ENCODE results near the gene LRRK1. TPM values are rescaled to one million over a fixed set of nuclear protein-coding genes. Genes with fewer than 3 reads are reported as not detected.
A peak's percentile ranks its signal among the peaks of the same experiment; 100 is the strongest.

The LRRK1 gene
- total RNA-seq, 1 experiment from 2014 or later: 7.6 TPM

DNA sequence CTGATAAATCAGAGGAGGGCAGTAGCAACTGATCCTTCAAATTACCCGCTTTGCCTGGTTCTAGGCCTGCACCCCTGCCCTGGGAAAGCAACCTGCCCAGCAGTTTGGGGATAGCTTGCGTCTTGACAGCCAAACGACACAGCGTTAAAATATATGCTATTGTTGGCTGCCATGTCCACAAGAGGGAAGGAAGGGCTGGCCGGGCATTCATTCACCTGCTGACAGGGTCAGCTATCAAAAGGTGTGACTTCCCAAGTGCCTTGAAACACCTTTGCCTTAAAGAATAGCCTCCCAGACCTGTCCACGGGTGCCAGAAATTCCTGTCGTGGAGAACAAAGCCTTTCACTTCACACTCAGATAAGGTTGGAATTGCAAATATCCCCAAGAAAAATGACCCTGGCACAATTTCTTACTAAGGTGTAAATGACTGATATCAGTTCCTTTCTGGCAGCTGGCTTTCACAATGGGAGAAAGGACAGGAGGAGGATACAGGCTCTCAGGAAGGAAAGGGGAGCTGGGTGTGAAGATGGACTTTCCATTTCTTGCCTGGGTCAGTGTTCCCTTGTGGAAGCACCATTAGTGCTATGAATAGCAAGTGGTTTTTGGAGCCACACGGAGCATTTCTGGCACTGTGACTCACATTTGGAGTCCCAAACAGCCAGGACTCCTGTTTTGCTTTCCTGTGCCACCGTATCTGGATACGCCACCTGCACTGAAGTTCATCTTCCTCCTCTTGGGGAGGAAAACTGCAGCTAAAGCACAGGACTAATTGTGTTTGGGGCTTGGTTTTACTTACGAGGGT is 20.3 kb upstream of the LRRK1 start:
- CTCF ChIA-PET: interaction anchor here (1.4 to 2.9 kb wide), 3 partner anchors 26 to 110 kb away, joined by 3 to 10 read pairs (median 4); no protein-coding TSS in a partner anchor
- Mint-ChIP-seq H3K9me3 (peaks cover 1% of the 10 kb centered on the region; the same call in 1 of the 2 replicates), H3K4me3 (no peak overlapping the region), H3K27ac (peak overlapping the region; percentile 27; the same call in 1 of the 2 replicates), H3K27me3 (ENCODE audit: low read depth) (no peaks in the 10 kb centered on the region), H3K36me3 (no peaks in the 10 kb centered on the region), H3K4me1 (peaks cover 7% of the 10 kb centered on the region; the same call in 1 of the 2 replicates)
- ATAC-seq (no peak), DNase-seq (ENCODE audit: low spot score) (no peak)
- POLR2A ChIA-PET: no interaction called here
- TF ChIP-seq ESRRA (CRISPR knock-in tag; IDR thresholded peaks at IDR 0.05; ENCODE audit: borderline replicate concordance) (no peak), SP1 (CRISPR knock-in tag; conservative IDR thresholded peaks at IDR 0.05) (no peak), ZNF219 (CRISPR knock-in tag; IDR thresholded peaks at IDR 0.05; ENCODE audit: borderline replicate concordance) (no peak), FOXP1 (CRISPR knock-in tag; IDR thresholded peaks at IDR 0.05; ENCODE audit: borderline replicate concordance) (no peak), KAT7 (CRISPR knock-in tag; IDR thresholded peaks at IDR 0.05; ENCODE audit: borderline replicate concordance) (no peak), TP53 (CRISPR knock-in tag; IDR thresholded peaks at IDR 0.05) (no peak), CREB1 (CRISPR knock-in tag; IDR thresholded peaks at IDR 0.05) (no peak), MYBL2 (CRISPR knock-in tag; IDR thresholded peaks at IDR 0.05) (no peak), ETV6 (CRISPR knock-in tag; IDR thresholded peaks at IDR 0.05) (no peak), ZNF317 (CRISPR knock-in tag; IDR thresholded peaks at IDR 0.05; ENCODE audit: borderline replicate concordance, low read depth) (no peak), SMAD4 (CRISPR knock-in tag; IDR thresholded peaks at IDR 0.05) (no peak), ZNF396 (CRISPR knock-in tag; IDR thresholded peaks at IDR 0.05; ENCODE audit: borderline replicate concordance) (no peak)
- TF ChIP-seq, protein P1, sequence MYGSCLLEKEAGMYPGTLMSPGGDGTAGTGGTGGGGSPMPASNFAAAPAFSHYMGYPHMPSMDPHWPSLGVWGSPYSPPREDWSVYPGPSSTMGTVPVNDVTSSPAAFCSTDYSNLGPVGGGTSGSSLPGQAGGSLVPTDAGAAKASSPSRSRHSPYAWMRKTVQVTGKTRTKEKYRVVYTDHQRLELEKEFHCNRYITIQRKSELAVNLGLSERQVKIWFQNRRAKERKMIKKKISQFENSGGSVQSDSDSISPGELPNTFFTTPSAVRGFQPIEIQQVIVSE (CRISPR knock-in tag; IDR thresholded peaks at IDR 0.05; ENCODE audit: borderline replicate concordance): no peak
- TF ChIP-seq, protein P2, sequence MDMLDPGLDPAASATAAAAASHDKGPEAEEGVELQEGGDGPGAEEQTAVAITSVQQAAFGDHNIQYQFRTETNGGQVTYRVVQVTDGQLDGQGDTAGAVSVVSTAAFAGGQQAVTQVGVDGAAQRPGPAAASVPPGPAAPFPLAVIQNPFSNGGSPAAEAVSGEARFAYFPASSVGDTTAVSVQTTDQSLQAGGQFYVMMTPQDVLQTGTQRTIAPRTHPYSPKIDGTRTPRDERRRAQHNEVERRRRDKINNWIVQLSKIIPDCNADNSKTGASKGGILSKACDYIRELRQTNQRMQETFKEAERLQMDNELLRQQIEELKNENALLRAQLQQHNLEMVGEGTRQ (CRISPR knock-in tag; IDR thresholded peaks at IDR 0.05): no peak
- TF ChIP-seq, protein P3, sequence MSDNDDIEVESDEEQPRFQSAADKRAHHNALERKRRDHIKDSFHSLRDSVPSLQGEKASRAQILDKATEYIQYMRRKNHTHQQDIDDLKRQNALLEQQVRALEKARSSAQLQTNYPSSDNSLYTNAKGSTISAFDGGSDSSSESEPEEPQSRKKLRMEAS (CRISPR knock-in tag; IDR thresholded peaks at IDR 0.05): no peak
- TF ChIP-seq, protein P4, sequence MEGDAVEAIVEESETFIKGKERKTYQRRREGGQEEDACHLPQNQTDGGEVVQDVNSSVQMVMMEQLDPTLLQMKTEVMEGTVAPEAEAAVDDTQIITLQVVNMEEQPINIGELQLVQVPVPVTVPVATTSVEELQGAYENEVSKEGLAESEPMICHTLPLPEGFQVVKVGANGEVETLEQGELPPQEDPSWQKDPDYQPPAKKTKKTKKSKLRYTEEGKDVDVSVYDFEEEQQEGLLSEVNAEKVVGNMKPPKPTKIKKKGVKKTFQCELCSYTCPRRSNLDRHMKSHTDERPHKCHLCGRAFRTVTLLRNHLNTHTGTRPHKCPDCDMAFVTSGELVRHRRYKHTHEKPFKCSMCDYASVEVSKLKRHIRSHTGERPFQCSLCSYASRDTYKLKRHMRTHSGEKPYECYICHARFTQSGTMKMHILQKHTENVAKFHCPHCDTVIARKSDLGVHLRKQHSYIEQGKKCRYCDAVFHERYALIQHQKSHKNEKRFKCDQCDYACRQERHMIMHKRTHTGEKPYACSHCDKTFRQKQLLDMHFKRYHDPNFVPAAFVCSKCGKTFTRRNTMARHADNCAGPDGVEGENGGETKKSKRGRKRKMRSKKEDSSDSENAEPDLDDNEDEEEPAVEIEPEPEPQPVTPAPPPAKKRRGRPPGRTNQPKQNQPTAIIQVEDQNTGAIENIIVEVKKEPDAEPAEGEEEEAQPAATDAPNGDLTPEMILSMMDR (IDR thresholded peaks at IDR 0.05): no peak
- TF ChIP-seq, protein P5, sequence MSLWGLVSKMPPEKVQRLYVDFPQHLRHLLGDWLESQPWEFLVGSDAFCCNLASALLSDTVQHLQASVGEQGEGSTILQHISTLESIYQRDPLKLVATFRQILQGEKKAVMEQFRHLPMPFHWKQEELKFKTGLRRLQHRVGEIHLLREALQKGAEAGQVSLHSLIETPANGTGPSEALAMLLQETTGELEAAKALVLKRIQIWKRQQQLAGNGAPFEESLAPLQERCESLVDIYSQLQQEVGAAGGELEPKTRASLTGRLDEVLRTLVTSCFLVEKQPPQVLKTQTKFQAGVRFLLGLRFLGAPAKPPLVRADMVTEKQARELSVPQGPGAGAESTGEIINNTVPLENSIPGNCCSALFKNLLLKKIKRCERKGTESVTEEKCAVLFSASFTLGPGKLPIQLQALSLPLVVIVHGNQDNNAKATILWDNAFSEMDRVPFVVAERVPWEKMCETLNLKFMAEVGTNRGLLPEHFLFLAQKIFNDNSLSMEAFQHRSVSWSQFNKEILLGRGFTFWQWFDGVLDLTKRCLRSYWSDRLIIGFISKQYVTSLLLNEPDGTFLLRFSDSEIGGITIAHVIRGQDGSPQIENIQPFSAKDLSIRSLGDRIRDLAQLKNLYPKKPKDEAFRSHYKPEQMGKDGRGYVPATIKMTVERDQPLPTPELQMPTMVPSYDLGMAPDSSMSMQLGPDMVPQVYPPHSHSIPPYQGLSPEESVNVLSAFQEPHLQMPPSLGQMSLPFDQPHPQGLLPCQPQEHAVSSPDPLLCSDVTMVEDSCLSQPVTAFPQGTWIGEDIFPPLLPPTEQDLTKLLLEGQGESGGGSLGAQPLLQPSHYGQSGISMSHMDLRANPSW (CRISPR knock-in tag; conservative IDR thresholded peaks at IDR 0.05; ENCODE audit: low read depth): no peak
- TF ChIP-seq, protein P6, sequence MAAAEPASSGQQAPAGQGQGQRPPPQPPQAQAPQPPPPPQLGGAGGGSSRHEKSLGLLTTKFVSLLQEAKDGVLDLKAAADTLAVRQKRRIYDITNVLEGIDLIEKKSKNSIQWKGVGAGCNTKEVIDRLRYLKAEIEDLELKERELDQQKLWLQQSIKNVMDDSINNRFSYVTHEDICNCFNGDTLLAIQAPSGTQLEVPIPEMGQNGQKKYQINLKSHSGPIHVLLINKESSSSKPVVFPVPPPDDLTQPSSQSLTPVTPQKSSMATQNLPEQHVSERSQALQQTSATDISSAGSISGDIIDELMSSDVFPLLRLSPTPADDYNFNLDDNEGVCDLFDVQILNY (CRISPR knock-in tag; IDR thresholded peaks at IDR 0.05): no peak
- TF ChIP-seq, protein P7, sequence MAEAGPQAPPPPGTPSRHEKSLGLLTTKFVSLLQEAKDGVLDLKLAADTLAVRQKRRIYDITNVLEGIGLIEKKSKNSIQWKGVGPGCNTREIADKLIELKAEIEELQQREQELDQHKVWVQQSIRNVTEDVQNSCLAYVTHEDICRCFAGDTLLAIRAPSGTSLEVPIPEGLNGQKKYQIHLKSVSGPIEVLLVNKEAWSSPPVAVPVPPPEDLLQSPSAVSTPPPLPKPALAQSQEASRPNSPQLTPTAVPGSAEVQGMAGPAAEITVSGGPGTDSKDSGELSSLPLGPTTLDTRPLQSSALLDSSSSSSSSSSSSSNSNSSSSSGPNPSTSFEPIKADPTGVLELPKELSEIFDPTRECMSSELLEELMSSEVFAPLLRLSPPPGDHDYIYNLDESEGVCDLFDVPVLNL (CRISPR knock-in tag; IDR thresholded peaks at IDR 0.05; ENCODE audit: borderline replicate concordance, low read depth): no peak
- TF ChIP-seq, protein P8, sequence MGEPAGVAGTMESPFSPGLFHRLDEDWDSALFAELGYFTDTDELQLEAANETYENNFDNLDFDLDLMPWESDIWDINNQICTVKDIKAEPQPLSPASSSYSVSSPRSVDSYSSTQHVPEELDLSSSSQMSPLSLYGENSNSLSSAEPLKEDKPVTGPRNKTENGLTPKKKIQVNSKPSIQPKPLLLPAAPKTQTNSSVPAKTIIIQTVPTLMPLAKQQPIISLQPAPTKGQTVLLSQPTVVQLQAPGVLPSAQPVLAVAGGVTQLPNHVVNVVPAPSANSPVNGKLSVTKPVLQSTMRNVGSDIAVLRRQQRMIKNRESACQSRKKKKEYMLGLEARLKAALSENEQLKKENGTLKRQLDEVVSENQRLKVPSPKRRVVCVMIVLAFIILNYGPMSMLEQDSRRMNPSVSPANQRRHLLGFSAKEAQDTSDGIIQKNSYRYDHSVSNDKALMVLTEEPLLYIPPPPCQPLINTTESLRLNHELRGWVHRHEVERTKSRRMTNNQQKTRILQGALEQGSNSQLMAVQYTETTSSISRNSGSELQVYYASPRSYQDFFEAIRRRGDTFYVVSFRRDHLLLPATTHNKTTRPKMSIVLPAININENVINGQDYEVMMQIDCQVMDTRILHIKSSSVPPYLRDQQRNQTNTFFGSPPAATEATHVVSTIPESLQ (CRISPR knock-in tag; IDR thresholded peaks at IDR 0.05): no peak

Measured in WTC11 (cell line).